ENCODE measurements around the gene TNFSF13B.
"Not testable (repeated sequence)": the region's sequence is repeated elsewhere in the genome, so short reads cannot be mapped to it uniquely, and the experiment has no call there.

Gene TNFSF13B

GRCh38 chr13:108266321-108266990, 3.1 kb upstream of the TNFSF13B start:
- Histone ChIP-seq H3K4me3 (ENCODE audit: low read depth, low read length) (no peak overlapping the region), H3K4me1 (ENCODE audit: control insufficient read depth, insufficient read depth, low read length) (no peaks in the 10 kb centered on the region; the same call in 1 of the 2 replicates), H3K36me3 (ENCODE audit: control insufficient read depth, insufficient read depth, low read length) (no peaks in the 10 kb centered on the region), H3K27ac (ENCODE audit: low read depth, low read length) (no peak overlapping the region), H3K9me3 (ENCODE audit: control insufficient read depth, insufficient read depth, low read depth, low read length) (no peaks in the 10 kb centered on the region), H3K27me3 (ENCODE audit: control insufficient read depth, insufficient read depth, low read length) (no peaks in the 10 kb centered on the region), H3K9ac (ENCODE audit: low read length) (no peak overlapping the region)

GRCh38 chr13:108267347-108267746, 2.2 kb upstream of the TNFSF13B start:
- no peak overlapping the region for H3K27ac ChIP-seq (ENCODE audit: low read depth, low read length)
- no peaks in the 10 kb centered on the region for H3K27me3 ChIP-seq (ENCODE audit: control insufficient read depth, insufficient read depth, low read length)
- no peak overlapping the region for H3K4me3 ChIP-seq (ENCODE audit: low read depth, low read length)
- H3K9ac ChIP-seq (ENCODE audit: low read length), result no peak overlapping the region
- H3K9me3 ChIP-seq (ENCODE audit: control insufficient read depth, insufficient read depth, low read depth, low read length), result no peaks in the 10 kb centered on the region
- H3K36me3 ChIP-seq (ENCODE audit: control insufficient read depth, insufficient read depth, low read length), result no peaks in the 10 kb centered on the region
- no peaks in the 10 kb centered on the region; the same call in 1 of the 2 replicates for H3K4me1 ChIP-seq (ENCODE audit: control insufficient read depth, insufficient read depth, low read length)

- not testable (repeated sequence) for H3K27ac ChIP-seq (ENCODE audit: low read depth, low read length); H3K27me3 ChIP-seq (ENCODE audit: control insufficient read depth, insufficient read depth, low read length); H3K4me1 ChIP-seq (ENCODE audit: control insufficient read depth, insufficient read depth, low read length); H3K4me3 ChIP-seq (ENCODE audit: low read depth, low read length); H3K36me3 ChIP-seq (ENCODE audit: control insufficient read depth, insufficient read depth, low read length); H3K9ac ChIP-seq (ENCODE audit: low read length); H3K9me3 ChIP-seq (ENCODE audit: control insufficient read depth, insufficient read depth, low read depth, low read length)
These were observed 1.7 kb upstream of the TNFSF13B start for GRCh38 chr13:108267855-108268254.

GRCh38 chr13:108268466-108269112, 929 bp upstream of the TNFSF13B start:
- Histone ChIP-seq H3K4me1 (ENCODE audit: control insufficient read depth, insufficient read depth, low read length) (no peaks in the 10 kb centered on the region; the same call in 1 of the 2 replicates), H3K27ac (ENCODE audit: low read depth, low read length) (no peak overlapping the region), H3K36me3 (ENCODE audit: control insufficient read depth, insufficient read depth, low read length) (no peaks in the 10 kb centered on the region), H3K9me3 (ENCODE audit: control insufficient read depth, insufficient read depth, low read depth, low read length) (no peaks in the 10 kb centered on the region), H3K9ac (ENCODE audit: low read length) (no peak overlapping the region), H3K4me3 (ENCODE audit: low read depth, low read length) (no peak overlapping the region), H3K27me3 (ENCODE audit: control insufficient read depth, insufficient read depth, low read length) (no peaks in the 10 kb centered on the region)

GRCh38 chr13:108270442-108270841, 924 bp downstream of the TNFSF13B start:
- Histone ChIP-seq H3K4me3 (ENCODE audit: low read depth, low read length) (no peak overlapping the region), H3K9me3 (ENCODE audit: control insufficient read depth, insufficient read depth, low read depth, low read length) (no peaks in the 10 kb centered on the region), H3K27me3 (ENCODE audit: control insufficient read depth, insufficient read depth, low read length) (no peaks in the 10 kb centered on the region), H3K9ac (ENCODE audit: low read length) (no peak overlapping the region), H3K27ac (ENCODE audit: low read depth, low read length) (no peak overlapping the region), H3K4me1 (ENCODE audit: control insufficient read depth, insufficient read depth, low read length) (no peaks in the 10 kb centered on the region; the same call in 1 of the 2 replicates), H3K36me3 (ENCODE audit: control insufficient read depth, insufficient read depth, low read length) (no peaks in the 10 kb centered on the region)

GRCh38 chr13:108272333-108272732, 2.8 kb downstream of the TNFSF13B start:
- H3K9ac ChIP-seq (ENCODE audit: low read length), result no peak overlapping the region
- H3K4me1 ChIP-seq (ENCODE audit: control insufficient read depth, insufficient read depth, low read length), result no peaks in the 10 kb centered on the region; the same call in 1 of the 2 replicates
- no peak overlapping the region for H3K27ac ChIP-seq (ENCODE audit: low read depth, low read length)
- H3K27me3 ChIP-seq (ENCODE audit: control insufficient read depth, insufficient read depth, low read length), result no peaks in the 10 kb centered on the region
- H3K4me3 ChIP-seq (ENCODE audit: low read depth, low read length), result no peak overlapping the region
- no peaks in the 10 kb centered on the region for H3K9me3 ChIP-seq (ENCODE audit: control insufficient read depth, insufficient read depth, low read depth, low read length)
- no peaks in the 10 kb centered on the region for H3K36me3 ChIP-seq (ENCODE audit: control insufficient read depth, insufficient read depth, low read length)

GRCh38 chr13:108273429-108274118, 4.1 kb downstream of the TNFSF13B start:
- no peak overlapping the region for H3K27ac ChIP-seq (ENCODE audit: low read depth, low read length)
- no peaks in the 10 kb centered on the region; the same call in 1 of the 2 replicates for H3K4me1 ChIP-seq (ENCODE audit: control insufficient read depth, insufficient read depth, low read length)
- no peak overlapping the region for H3K9ac ChIP-seq (ENCODE audit: low read length)
- H3K27me3 ChIP-seq (ENCODE audit: control insufficient read depth, insufficient read depth, low read length), result no peaks in the 10 kb centered on the region
- H3K36me3 ChIP-seq (ENCODE audit: control insufficient read depth, insufficient read depth, low read length), result no peaks in the 10 kb centered on the region
- no peaks in the 10 kb centered on the region for H3K9me3 ChIP-seq (ENCODE audit: control insufficient read depth, insufficient read depth, low read depth, low read length)
- H3K4me3 ChIP-seq (ENCODE audit: low read depth, low read length), result no peak overlapping the region

- Histone ChIP-seq H3K27me3 (ENCODE audit: control insufficient read depth, insufficient read depth, low read length) (no peaks in the 10 kb centered on the region), H3K27ac (ENCODE audit: low read depth, low read length) (no peak overlapping the region), H3K9me3 (ENCODE audit: control insufficient read depth, insufficient read depth, low read depth, low read length) (no peaks in the 10 kb centered on the region), H3K4me1 (ENCODE audit: control insufficient read depth, insufficient read depth, low read length) (no peaks in the 10 kb centered on the region; the same call in 1 of the 2 replicates), H3K36me3 (ENCODE audit: control insufficient read depth, insufficient read depth, low read length) (no peaks in the 10 kb centered on the region), H3K4me3 (ENCODE audit: low read depth, low read length) (no peak overlapping the region), H3K9ac (ENCODE audit: low read length) (no peak overlapping the region)
These were observed 5.2 kb downstream of the TNFSF13B start for GRCh38 chr13:108274718-108275117.

GRCh38 chr13:108276060-108276459, 6.5 kb downstream of the TNFSF13B start:
- Histone ChIP-seq H3K4me1 (ENCODE audit: control insufficient read depth, insufficient read depth, low read length) (no peaks in the 10 kb centered on the region), H3K9ac (ENCODE audit: low read length) (no peak overlapping the region), H3K9me3 (ENCODE audit: control insufficient read depth, insufficient read depth, low read depth, low read length) (no peaks in the 10 kb centered on the region), H3K4me3 (ENCODE audit: low read depth, low read length) (no peak overlapping the region), H3K27me3 (ENCODE audit: control insufficient read depth, insufficient read depth, low read length) (no peaks in the 10 kb centered on the region), H3K27ac (ENCODE audit: low read depth, low read length) (no peak overlapping the region), H3K36me3 (ENCODE audit: control insufficient read depth, insufficient read depth, low read length) (no peaks in the 10 kb centered on the region)

GRCh38 chr13:108278466-108278865, 8.9 kb downstream of the TNFSF13B start:
- Histone ChIP-seq H3K9me3 (ENCODE audit: control insufficient read depth, insufficient read depth, low read depth, low read length) (no peaks in the 10 kb centered on the region), H3K27ac (ENCODE audit: low read depth, low read length) (no peak overlapping the region), H3K36me3 (ENCODE audit: control insufficient read depth, insufficient read depth, low read length) (no peaks in the 10 kb centered on the region), H3K9ac (ENCODE audit: low read length) (no peak overlapping the region), H3K27me3 (ENCODE audit: control insufficient read depth, insufficient read depth, low read length) (no peaks in the 10 kb centered on the region), H3K4me3 (ENCODE audit: low read depth, low read length) (no peak overlapping the region), H3K4me1 (ENCODE audit: control insufficient read depth, insufficient read depth, low read length) (no peaks in the 10 kb centered on the region; the same call in 1 of the 2 replicates)

- Histone ChIP-seq H3K4me3 (ENCODE audit: low read depth, low read length) (no peak overlapping the region), H3K4me1 (ENCODE audit: control insufficient read depth, insufficient read depth, low read length) (no peaks in the 10 kb centered on the region; the same call in 1 of the 2 replicates), H3K27ac (ENCODE audit: low read depth, low read length) (no peak overlapping the region), H3K36me3 (ENCODE audit: control insufficient read depth, insufficient read depth, low read length) (no peaks in the 10 kb centered on the region), H3K27me3 (ENCODE audit: control insufficient read depth, insufficient read depth, low read length) (no peaks in the 10 kb centered on the region), H3K9me3 (ENCODE audit: control insufficient read depth, insufficient read depth, low read depth, low read length) (no peaks in the 10 kb centered on the region), H3K9ac (ENCODE audit: low read length) (no peak overlapping the region)
These were observed 12.4 kb downstream of the TNFSF13B start for GRCh38 chr13:108281901-108282300.
